Cardiac muscle cell (in vitro differentiated cells and primary cell): ENCODE results near the gene DPP9. TPM values are rescaled to one million over a fixed set of nuclear protein-coding genes. Genes with fewer than 3 reads are reported as not detected.

ENCODE experiments used
- DNase-seq, 2 donors: peaks; one replicate each; pipeline versions ENCODE4 v3.0.0 to v3.0.0-alpha.2; 2010 to 2017; ENCODE audit warnings: low read depth in 1 of 2, low spot score in 1 of 2
- H3K27ac ChIP-seq: fragments of 200-600 bp; sonication (generic); 2 replicates; pipeline ENCODE4 v1.5.1; 2016
- H3K27me3 ChIP-seq: fragments of 200-600 bp; sonication (generic); 2 replicates; pipeline ENCODE4 v1.6.0; 2016; ENCODE audit warnings: control low read depth
- H3K36me3 ChIP-seq: fragments of 200-600 bp; sonication (generic); 2 replicates; pipeline ENCODE4 v1.5.1; 2016; ENCODE audit warnings: control low read depth
- H3K4me1 ChIP-seq: fragments of 200-600 bp; sonication (generic); 2 replicates; pipeline ENCODE4 v1.8.1; 2017; ENCODE audit warnings: low read depth, mild to moderate bottlenecking, mixed run types
- H3K4me3 ChIP-seq: fragments of 200-600 bp; sonication (generic); 2 replicates; pipeline ENCODE4 v1.5.1; 2016; ENCODE audit warnings: mild to moderate bottlenecking
- H3K9me3 ChIP-seq: fragments of 200-600 bp; sonication (generic); 2 replicates; pipeline ENCODE4 v1.5.1; 2017; ENCODE audit warnings: low read depth, mild to moderate bottlenecking, control low read depth
- polyA plus RNA-seq: library from polyadenylated mRNA; unstranded; fragments of >200 nt; fragmentation: Nextera tagmentation; extraction: Ambion mirVana; gene quantifications from 2 replicates; pipeline ENCODE4 v1.2.1, GENCODE V29; 2016
- total RNA-seq: library from RNA; depleted of rRNA; stranded (reverse); fragments of >200 nt; gene quantifications from 2 replicates; pipeline ENCODE4 v1.2.3, GENCODE V29; 2016
- TF ChIP-seq, protein P1 (sequence below): IDR thresholded peaks from 2 replicates; pipeline ENCODE4 v1.5.1; 2012; ENCODE audit warnings: low read depth, mild to moderate bottlenecking, low read length

DPP9 gene
- total and polyA plus RNA-seq, 2 experiments from 2014 or later, result 25.4 to 50.4 TPM

- peaks cover 27% of the 10 kb centered on the region for H3K36me3 ChIP-seq
- no peaks in the 10 kb centered on the region for H3K27me3 ChIP-seq
- no peaks in the 10 kb centered on the region for H3K9me3 ChIP-seq
- H3K4me3 ChIP-seq, result no peak overlapping the region
- TF ChIP-seq, protein P1, sequence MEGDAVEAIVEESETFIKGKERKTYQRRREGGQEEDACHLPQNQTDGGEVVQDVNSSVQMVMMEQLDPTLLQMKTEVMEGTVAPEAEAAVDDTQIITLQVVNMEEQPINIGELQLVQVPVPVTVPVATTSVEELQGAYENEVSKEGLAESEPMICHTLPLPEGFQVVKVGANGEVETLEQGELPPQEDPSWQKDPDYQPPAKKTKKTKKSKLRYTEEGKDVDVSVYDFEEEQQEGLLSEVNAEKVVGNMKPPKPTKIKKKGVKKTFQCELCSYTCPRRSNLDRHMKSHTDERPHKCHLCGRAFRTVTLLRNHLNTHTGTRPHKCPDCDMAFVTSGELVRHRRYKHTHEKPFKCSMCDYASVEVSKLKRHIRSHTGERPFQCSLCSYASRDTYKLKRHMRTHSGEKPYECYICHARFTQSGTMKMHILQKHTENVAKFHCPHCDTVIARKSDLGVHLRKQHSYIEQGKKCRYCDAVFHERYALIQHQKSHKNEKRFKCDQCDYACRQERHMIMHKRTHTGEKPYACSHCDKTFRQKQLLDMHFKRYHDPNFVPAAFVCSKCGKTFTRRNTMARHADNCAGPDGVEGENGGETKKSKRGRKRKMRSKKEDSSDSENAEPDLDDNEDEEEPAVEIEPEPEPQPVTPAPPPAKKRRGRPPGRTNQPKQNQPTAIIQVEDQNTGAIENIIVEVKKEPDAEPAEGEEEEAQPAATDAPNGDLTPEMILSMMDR, result no peak
- no peak for DNase-seq
- H3K27ac ChIP-seq, result no peak overlapping the region
- H3K4me1 ChIP-seq, result no peaks in the 10 kb centered on the region
These were observed 23.0 kb downstream of the DPP9 start for GRCh38 chr19:4700693-4700970.

DNA sequence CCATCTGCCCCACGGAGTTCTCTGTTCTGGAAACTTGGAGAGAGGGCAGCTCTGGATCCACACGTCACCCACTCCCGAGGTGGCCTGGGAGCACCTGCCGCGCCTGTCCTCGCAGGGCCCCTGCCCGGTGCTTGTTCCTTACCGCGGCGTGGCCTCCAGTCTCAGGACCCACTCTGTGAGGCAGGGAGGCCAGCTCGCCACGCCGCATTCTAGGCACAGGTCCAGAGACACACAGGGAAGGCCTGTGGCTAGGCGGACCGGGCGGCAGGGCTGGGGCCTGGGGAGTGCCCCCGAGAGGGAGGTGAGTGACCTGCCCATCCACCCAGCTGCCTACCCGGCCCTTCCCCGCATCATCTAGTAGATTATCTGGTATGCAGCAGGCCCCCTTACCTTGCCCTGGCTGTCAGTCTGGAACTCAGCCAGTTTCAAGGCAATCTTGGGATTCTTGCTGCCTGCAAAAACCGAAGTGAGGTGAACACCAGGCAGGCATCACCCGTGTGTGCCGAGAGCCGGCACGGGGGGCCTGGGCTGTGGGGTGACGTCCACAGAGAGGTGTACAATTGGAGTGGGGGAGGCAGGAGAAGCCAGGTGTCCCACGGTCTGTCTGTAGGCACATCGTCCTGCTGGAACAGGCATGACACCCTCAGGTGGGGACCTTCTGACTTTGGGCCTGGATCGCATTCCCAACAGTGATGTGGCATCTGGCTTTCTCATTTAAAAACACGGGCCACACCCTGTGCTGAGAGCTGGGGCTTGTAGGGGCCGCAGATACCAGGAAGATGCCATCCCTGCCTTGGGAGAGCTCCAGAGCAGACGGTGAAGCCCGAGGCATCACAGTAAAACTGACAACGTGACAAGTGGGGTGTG lies 23.6 kb downstream of the DPP9 start:
- Histone ChIP-seq H3K36me3 (peaks cover 31% of the 10 kb centered on the region), H3K4me1 (no peaks in the 10 kb centered on the region), H3K27me3 (no peaks in the 10 kb centered on the region), H3K27ac (no peak overlapping the region), H3K4me3 (no peak overlapping the region), H3K9me3 (no peaks in the 10 kb centered on the region)
- no peak for DNase-seq
- TF ChIP-seq, protein P1, result no peak

- Histone ChIP-seq H3K27me3 (no peaks in the 10 kb centered on the region), H3K9me3 (no peaks in the 10 kb centered on the region), H3K4me3 (no peak overlapping the region), H3K4me1 (no peaks in the 10 kb centered on the region), H3K27ac (no peak overlapping the region), H3K36me3 (peaks cover 47% of the 10 kb centered on the region)
- no peak for DNase-seq
- TF ChIP-seq, protein P1, result no peak
These were observed 26.3 kb downstream of the DPP9 start for GRCh38 chr19:4697304-4697703.

DNA sequence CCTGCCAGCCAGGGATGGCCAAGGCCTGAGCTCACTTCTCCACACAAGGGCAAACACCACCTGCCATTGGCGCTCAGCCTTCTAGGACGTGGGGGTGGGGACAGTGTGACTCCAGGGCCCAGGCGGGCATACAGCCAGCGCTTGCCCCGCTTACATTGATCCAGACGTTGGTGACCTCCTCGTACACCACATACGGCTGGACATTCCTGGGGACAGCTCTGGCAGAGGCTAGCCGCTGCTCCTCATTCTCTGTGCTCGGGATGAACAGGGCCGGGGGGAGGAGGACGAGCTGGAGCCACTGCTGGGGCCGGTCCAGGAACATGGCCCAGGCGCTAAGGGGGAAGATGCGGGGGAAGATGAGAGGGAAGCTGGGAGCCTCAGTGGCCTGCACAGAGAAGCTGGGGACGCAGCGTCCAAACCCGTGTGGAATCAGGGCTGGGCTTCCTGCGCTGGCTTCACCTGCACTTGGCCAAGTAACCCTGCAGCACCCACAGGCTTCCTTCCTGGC lies 28.4 kb downstream of the DPP9 start:
- no peaks in the 10 kb centered on the region for H3K4me1 ChIP-seq
- H3K36me3 ChIP-seq, result peaks cover 30% of the 10 kb centered on the region
- TF ChIP-seq, protein P1, result no peak
- H3K4me3 ChIP-seq, result no peak overlapping the region
- DNase-seq, result no peak
- H3K27me3 ChIP-seq, result no peaks in the 10 kb centered on the region
- H3K27ac ChIP-seq, result no peak overlapping the region
- H3K9me3 ChIP-seq, result no peaks in the 10 kb centered on the region

DNA sequence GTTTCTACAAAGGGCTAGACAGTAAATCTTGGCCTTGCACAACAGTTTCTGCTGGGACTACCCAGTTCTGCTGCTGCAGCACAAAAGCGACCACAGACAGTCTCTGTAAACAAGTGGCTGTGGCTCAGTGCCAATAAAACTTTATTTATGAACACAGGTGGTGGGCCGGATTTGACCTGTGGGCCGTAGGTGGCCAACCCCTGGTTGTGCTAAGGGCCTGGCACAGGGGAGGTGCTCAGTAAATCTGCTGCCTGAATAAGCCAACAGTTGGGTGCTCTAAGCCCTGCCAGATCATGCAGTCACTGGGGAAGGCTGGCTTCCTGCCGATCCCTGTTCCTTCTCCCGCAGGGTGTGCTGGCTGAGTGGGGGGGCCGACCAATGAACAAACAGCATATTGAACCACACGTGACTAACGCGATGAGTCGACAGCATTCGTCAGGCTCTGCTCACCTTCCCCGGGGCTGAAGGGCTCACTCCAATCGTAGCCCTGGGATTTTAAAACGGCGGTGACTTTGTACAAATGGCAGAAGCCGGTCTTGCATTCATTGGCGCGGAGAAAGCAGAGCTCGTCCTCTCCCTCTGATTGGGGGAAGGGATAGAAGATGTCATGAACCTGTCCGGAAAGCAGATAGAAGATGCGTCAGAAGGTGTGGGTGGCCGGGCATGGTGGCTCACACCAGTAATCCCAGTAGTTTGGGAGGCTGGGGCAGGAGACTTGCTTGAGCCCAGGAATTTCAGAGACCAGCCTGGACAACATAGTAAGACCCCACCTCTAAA lies 29.2 kb downstream of the DPP9 start:
- H3K27me3 ChIP-seq, result no peaks in the 10 kb centered on the region
- peaks cover 26% of the 10 kb centered on the region for H3K36me3 ChIP-seq
- no peak overlapping the region for H3K4me3 ChIP-seq
- no peak overlapping the region for H3K27ac ChIP-seq
- DNase-seq, result peak in 1 of 2 donors; percentile 94
- no peaks in the 10 kb centered on the region for H3K9me3 ChIP-seq
- H3K4me1 ChIP-seq, result no peaks in the 10 kb centered on the region
- TF ChIP-seq, protein P1, result no peak
